GM21515 (cell line): ENCODE results near the gene SLC8A3.

ENCODE experiments used
- ATAC-seq: cut with Tn5 transposase; IDR thresholded peaks from one replicate; pipeline ENCODE4 v1.9.1; 2021; ENCODE audit not compliant: unreplicated experiment

Gene SLC8A3

DNA sequence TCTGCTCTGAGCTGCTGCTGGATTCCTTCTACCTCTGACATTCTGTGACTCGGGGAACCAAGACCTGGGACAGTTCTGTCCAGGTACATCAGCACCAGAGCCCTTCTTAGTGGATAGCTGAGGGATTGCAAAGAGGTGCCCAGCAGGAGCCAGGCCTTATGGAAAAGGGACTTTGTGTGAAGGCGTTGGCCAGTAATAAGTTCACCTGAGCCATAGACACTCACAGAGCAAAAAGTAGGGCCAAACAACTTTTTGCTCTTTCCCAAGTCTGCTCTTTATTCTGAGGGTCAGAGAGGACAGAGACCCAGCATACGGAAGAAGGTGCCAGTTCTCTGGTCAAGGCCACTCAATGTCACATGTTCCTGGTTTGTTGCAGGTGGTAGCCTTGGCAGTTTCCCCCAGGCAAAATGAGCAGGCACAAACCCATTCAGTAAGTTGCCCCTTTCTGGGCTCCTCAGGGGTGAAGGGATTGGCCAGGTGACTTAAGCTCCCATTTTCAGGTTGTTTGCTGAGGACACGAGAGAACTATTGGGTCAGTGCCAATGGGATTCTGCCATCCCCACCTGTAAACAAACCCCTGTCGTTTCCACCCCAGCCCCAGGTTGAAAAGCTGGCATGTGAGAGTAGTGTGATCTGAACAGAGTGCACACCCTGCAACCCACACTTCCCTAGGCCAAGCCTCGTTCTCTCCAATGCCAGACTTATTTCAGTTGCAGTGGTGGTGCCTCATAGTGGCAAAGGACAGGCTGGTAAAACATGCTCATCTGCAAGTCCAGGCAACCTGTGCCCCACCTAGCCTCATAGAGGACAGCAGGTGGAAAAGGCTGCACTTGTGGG lies 159.2 kb downstream of the SLC8A3 start:
- ATAC-seq: no peak

DNA sequence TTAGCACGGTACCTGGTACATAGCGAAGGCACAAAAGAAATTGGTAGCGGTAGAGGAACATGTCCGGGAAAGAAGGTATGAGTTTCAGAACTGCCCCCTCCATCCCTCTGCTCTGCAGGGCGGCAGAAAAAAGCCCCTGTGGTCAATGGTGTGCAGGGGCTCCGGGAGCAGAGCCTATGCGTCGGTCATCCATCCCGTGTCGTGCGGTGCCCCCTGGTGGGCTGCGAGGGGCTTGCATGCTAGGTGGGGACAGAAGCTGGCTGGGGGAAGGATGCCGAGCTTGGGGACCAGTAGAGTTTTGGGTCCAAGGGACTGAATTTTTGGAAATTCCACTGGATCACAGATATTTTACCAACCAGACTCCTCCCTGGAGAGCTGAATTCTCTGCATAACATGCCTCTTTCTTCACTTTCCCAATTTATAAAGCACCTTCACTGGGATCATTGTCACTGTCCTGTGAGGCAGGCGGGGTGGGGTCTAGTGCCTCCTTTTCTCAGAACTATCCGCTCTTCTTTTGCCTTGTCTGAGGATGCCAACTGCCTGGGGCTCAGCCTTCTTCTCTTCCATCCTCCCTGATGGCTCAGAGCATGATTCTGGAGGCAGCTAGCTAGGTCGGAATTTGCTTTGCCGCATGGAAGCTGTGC lies 160.8 kb downstream of the SLC8A3 start:
- ATAC-seq: no peak

DNA sequence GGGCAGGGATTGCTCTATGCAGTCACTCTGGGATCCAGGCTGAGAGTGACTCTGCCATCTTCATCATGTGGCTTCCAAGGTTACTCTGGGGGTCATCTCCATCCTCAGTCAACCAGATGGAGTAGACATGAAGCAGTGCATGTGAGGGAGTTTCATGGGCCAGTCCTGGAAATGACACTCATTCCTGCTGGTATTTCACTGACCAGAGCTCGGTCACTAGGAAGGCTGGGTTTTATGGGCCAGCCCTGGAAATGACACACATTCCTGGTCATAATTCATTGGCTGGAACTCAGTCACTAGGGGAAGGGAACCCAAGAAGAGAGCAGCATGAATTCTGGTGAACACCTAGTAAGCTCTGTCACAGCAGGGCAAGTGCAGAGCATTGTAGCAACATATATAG lies 164.9 kb downstream of the SLC8A3 start:
- no peak for ATAC-seq

DNA sequence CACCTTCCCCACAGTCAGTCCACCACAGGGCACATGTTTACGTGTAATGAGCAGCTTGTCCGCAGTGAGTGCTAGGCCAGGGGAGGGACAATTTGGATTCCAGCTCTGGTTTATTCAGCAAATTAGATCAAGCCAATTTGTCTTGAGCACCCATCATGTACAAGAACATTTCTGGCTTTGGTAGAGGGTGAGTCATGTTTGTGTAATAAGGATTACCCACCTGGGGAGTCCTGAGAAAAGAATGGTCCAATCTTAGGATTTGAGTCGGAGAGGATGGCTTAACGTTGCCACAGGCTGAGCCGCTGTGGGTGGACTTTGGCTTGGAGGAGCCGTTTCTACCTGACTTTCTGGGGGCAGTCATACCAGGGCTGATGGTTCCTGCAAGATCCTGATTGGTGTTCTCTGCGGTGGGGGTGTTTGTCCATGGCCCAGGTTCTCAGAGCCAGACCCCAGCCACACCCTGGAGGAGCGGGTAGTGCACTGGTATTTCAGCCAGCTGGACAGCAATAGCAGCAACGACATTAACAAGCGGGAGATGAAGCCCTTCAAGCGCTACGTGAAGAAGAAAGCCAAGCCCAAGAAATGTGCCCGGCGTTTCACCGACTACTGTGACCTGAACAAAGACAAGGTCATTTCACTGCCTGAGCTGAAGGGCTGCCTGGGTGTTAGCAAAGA lies 165.8 kb downstream of the SLC8A3 start:
- no peak for ATAC-seq

DNA sequence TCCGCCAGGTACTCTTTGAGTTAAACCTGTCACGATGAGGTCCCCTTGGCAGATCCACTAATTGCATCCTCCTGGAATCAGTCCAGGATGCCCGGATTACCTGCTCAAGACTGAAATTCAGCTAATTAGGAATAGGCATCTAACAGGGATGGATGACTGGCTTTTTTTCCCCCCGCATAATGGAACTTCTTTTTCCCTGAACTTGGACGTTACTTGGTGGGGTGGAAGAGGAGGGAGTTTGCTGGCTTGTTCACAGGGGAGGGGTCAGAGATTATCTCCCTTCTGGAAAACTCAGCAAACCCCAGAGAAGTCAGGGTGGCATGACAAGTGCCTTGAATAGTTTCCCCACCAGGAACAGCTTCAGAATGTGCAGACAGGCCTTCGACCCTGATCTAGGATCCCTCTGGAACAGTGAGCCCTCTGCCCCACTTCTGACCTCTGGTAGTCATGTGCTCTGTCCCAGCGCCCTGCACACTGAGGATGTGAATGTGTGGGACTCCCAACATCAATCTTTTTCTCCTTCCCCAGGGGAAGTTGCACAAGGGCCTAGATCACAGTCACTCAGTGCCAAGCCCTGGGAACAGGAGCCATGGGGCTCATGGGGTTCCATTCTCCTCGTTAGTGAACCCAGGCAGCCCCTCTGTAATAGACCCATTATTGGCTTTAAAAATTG lies 167.1 kb downstream of the SLC8A3 start:
- ATAC-seq: no peak

DNA sequence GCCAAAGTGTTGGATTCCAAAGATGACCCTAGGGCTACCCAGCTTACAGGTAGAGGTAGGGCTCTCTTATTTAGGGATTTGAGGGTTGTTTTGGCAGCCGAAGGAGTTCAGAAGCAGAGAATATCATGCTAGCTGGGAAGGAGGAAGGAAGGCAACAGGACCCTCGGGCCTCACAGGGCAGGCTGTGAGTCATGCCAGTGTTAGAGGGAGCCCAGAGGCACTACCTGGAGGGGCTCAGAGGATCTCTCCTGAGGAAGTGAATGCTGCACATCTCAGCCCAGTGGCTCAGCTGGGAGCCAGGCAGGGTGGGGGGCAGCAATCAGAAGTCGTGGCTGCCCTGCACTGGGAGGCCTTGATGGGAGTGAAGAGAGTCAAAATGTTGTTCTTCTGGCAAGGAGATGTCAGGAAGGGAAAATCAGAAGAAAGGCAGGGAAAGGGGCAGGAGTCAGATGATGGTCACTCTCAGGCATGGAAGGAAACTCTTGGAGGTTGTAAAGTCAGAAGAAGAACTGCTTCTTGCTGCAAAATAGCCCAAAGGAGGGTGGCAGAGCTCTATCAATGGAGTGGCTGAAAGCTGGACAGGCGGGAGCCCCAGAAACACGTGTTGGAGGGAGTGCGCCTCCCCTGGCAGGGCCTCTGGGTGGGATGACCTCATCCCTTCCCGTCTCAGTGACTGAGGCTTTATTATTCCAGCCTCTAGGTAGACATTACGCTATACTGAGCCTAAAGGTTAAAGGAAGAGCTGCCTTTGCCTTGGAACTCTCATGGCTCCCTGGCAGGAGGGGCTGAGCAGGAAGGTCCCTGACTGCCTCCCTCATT lies 168.2 kb downstream of the SLC8A3 start:
- ATAC-seq: no peak

DNA sequence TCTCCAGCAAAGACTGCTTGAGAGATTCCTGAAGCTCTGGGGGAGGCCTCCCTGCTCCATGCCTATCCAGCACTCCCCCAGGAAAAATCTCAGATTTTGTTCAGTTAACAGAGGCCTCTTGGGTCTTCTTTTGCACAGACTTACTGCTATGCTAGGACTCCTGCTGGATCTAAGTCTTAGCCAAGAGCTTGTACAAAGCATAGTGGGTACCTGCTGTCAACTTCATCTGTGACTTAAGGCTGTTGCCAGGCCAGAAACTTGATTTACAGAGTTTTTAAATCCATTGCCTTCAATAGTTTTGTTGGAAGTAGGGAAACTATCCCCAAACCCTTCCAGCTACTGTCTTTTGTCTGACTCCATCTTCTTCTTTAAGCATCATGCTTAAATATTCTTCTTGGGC lies 169.1 kb downstream of the SLC8A3 start:
- no peak for ATAC-seq

DNA sequence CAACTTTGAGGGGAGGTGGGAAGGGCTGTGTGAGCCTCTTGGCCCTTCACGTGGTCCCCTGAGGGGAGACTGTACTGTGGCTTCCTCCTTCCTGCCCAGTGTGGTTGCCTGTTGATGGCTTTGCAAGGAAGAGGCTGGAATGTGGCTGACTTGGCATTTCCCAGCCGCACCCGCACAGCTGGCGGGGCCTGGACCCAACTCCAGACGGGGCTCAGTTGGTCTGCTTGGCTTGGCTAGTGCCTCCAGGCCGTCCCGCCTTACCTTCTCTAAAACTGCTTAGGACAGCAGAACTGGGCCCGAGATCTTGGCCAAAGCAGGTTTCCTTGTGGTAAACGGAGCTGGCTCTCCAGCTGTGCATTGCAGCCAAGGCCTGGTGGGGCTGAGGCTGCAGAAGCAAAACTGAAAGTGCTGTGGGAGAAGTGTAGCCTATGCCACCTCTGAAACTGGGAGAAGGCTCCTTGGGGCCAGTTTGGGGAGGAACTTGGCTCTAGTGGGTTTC lies 170.0 kb downstream of the SLC8A3 start:
- no peak for ATAC-seq

DNA sequence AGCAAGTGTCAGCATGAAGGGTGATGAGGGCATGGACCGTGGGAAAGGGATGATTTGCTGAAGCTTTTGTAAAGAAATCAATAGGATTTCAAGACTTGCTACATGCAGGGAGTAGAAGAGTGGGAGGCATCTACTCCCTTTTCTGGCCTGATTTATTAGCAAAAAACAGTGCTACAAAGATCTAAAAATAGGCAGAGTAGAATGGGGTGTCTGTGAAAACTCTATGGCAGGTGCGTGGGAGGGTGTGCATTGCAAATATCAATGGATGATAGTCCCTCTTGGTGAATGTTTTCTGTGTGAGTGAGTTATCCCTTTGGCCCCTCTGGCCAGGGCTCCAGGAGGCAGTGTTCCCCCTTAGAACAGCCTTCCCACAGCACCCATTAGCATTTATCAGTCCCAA lies 170.5 kb downstream of the SLC8A3 start:
- ATAC-seq: no peak

DNA sequence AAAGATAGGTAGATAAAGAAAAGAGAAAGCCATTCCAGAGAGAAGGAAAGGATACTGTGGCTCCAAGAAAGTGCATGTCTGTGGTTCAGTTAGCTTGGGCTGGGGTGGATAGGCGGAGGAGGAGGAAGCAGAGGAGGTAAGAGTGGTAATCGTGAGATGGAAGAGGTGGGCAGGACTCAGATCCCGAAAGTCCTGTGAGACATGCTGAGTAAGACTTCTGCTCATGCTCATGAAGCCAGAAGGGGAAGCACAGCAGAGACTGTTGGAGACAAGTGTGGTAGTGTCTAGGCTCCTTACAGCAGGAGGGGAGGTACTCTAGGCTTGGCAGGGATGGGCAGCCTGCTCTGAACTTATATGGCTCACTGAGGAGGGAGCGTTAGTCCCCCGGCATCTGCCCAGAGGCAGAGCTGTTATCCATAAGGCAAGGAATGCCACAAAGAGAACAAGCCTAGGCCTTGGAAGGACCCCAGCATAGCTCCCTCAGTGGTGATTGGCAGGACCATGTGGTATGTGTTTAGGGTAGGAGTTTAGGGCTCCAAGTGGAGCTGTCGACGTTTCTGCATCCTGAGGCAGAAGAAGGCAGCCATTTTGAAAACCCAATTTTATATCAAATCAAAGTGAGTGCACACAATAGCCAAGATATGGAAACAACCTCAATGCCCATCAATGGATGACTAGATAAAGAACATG lies 174.2 kb downstream of the SLC8A3 start:
- no peak for ATAC-seq

DNA sequence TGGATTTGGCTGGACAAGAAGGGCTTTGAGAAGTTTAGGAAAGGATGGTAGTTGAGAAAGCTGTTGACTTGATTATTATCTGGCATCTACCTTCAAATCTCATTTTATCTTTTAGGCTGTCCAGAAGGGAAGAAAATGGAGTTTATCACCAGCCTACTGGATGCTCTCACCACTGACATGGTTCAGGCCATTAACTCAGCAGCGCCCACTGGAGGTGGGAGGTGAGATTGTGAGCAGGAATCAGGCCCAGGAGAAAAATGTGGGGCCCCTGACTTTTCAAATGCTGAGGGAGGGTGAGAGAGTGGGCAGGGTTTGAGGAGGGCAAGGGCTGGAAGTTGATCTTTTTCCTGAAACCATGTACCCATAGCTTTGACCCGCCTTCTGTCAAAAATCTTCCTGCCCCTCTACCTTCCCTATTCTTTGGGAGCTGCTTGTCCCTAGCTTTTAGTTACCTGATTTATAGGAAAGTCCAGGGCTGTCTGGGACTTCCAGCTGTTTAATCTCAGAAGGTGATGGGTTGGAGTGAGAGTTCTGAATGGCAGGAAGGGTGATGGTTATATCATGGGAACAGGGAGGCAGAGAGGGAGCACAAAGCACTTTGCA lies 175.4 kb downstream of the SLC8A3 start:
- ATAC-seq: no peak

DNA sequence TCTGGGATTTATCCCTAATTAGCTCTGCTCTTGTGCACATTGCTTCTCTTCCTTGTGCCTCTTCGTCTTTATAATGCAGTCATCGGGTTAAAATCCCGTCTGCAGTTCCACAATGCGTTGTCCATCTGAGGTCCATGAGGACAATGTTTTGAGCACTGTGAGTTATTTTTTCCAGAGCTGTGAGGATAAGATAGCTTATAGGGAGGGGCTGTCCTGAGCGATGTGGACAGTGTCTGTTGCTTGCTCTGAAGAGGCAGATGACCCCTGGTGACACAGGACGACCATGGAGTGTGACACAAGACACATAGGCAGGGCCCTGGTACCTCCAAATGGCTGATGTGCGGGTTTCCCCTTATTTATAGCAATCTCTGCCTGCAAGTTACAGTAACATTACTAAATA lies 177.0 kb downstream of the SLC8A3 start:
- no peak for ATAC-seq

DNA sequence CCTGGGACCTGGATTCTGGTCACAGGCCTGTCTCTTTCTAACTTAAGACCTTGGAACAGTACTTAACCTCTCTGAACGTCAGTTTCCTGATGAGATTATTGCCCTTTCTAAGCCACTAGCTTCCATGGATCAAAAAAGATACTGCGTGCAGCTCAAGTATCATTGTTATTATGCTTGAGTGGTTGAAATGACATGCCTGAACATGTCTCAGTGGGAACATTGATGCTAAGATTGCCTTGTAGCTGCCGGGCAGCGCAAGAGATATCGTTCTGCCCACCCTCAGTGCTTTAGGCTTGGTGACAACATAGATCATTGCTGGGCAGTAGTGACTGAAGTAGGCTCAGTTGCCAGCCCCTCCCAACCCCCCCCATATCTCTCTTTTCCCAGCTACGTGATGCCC lies 177.7 kb downstream of the SLC8A3 start:
- no peak for ATAC-seq

DNA sequence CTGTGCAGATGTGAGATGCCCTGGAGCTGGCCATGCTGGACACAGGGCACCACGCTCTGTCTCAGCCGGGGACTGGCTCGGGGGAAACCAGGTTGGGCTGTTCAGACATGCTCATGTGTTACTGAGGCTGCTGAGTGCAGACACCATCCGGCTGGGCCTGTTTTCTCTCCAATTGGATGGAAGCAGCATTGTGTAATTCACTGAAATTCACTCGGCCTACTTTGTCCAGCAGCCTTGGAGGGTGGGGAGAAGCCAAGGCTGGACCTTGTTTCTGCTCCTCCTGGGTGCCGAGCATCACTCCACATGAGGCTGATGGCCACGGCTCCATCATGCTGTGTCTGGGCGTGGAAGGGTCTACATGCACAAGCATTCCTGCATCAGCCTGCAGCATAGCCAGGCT lies 178.8 kb downstream of the SLC8A3 start:
- no peak for ATAC-seq

DNA sequence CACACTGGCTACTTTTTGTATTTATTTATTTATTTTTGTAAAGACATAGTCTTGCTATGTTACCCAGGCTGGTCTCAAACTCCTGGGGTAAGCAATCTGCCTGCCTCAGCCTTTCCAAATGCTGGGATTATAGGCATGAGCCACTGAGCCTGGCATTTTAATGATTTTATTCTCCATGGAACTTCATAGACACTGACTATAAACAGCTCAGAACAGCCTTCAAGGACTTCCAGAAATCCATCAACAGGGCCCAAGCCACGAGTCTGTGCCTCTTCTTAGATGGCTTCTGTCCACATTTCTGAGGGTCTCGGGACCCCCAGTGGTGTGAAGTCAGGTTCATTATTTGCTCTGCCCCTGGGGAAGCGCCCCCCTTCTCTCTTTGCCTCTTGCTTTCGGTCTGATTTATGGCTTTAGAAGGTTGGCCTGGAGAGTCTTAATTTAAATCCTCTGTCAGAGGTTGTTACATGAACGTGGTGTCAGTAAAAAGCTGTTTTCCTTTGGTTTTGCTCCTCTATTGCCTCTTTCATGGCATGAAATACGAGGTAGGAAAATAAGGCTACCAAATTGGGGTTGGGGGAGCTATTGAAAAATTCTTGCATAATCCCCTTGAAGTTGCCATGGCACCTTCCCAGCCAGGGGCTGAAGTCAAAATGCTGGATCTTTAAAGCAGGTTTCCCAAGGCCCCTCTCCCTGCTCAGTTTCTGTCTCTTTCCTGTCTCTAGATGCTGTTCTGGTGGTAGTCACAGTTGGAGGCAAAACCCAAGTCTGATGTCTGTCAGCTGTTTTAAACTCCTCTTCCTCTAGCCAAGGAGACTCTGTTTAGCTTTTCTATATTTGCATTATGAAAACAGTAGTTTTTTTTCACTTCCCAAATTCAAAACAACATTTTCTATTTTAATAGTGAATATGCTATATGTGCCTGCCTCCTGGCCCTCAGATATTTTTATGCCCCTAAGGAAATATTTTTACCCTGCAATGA lies 180.2 kb downstream of the SLC8A3 start:
- no peak for ATAC-seq

DNA sequence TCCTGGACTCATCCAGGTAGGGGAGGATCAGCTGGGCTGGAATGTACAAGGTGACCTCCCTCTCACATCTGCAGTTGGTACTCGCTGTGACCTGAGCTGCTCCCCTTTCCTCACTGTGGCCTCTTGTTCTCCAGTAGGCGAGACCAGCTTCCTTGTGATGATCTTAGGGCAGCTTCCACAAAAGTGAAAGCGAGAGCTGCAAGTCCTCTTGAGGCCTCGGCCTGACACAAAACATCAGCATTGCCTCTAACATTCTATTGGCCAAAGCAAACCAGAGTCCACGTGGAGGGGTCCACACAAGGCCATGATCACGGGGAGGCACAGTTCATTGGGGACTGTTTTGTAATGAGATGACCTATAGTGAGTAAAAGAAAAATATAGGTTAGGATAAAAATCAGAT lies 182.1 kb downstream of the SLC8A3 start:
- ATAC-seq: no peak

DNA sequence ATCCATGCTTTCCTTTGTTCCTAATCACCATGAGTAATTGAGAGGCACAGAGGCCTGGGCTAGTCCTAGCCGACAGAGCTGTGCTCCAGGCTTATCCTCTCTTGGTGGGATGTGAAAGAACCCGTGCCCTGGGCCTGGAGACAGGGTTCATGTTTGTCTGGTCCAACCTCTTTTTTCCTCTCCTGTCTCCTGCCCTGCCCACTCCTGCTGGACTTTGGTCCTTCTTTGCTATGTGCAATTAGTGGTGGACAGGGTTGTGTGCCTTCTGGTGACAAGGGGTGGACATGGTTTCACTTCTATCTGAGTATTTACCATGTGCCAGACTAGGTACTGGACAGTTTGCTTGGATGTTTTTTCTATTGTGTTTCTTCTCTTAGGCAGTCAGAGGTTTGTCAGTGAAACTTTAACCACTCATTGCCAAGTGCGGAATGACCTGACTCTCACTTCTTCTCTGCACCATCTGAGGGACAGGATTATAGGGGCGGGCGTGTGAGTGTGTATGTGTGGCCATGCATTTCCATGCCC lies 183.4 kb downstream of the SLC8A3 start:
- no peak for ATAC-seq

DNA sequence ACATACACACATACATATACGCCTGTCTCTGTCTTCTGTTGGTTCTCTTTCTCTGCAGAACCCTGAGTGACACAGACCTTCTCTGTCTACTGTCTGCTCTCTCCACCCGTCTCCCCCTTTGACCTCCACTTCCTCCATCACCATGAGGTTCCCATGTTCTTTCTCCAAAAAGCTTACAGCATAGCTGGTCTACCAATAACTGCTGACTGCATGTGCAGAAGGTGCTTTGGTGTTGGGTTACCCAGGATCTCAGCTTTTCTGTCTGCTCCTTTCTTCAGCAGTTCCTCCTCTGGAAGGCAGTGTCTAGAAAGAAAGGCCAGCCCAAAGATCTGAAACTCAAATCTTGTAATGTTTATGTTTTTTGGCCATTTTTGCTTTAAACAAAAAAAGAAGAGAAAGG lies 184.0 kb downstream of the SLC8A3 start:
- no peak for ATAC-seq
